Heart left ventricle (tissue), 16 donors: ENCODE data around the gene TXNL4A. TPM values are rescaled to one million over a fixed set of nuclear protein-coding genes. Genes with fewer than 3 reads are reported as not detected.

Experiments
- ATAC-seq, 4 donors: fragments of 200-7000 bp; cut with Tn5 transposase; one replicate each; pipeline ENCODE4 v1.9.1; 2020 to 2022; ENCODE audit warnings: moderate library complexity in 4 of 4, mild to moderate bottlenecking in 3 of 4, moderate number of reproducible peaks in 1 of 4
- DNase-seq, 5 donors: peaks; one replicate each; pipeline ENCODE4 v3.0.0-alpha.2; 2020
- H3K27ac ChIP-seq, 12 donors: fragments of 200-600 bp; sonication (generic) in 4 of 12; one replicate each; pipeline versions ENCODE4 v1.5.0 to v1.8.0; 2016 to 2022; ENCODE audit warnings: mild to moderate bottlenecking in 2 of 12
- H3K27me3 ChIP-seq, 9 donors: fragments of 200-600 bp; sonication (generic) in 2 of 9; one replicate each; pipeline versions ENCODE4 v1.5.1 to v1.8.0; 2016 to 2022; ENCODE audit warnings: mild to moderate bottlenecking in 3 of 9
- H3K36me3 ChIP-seq, 9 donors: fragments of 200-600 bp; sonication (generic) in 2 of 9; one replicate each; pipeline versions ENCODE4 v1.5.0 to v1.8.0; 2018 to 2022; ENCODE audit warnings: mild to moderate bottlenecking in 2 of 9
- H3K4me1 ChIP-seq, 12 donors: fragments of 200-600 bp; sonication (generic) in 4 of 12; one replicate each; pipeline versions ENCODE4 v1.5.0 to v1.8.0; 2016 to 2022; ENCODE audit warnings: mild to moderate bottlenecking in 3 of 12
- H3K4me3 ChIP-seq, 12 donors: fragments of 200-600 bp; sonication (generic) in 4 of 12; one replicate each; pipeline versions ENCODE4 v1.5.0 to v1.8.0; 2017 to 2022; ENCODE audit warnings: mild to moderate bottlenecking in 9 of 12, moderate library complexity in 4 of 12
- H3K9me3 ChIP-seq, 12 donors: fragments of 200-600 bp; sonication (generic) in 4 of 12; one replicate each; pipeline versions ENCODE4 v1.5.0 to v1.8.0; 2016 to 2022; ENCODE audit warnings: mild to moderate bottlenecking in 1 of 12
- CTCF ChIP-seq, 12 donors: fragments of 200-600 bp; sonication (generic) in 4 of 12; IDR thresholded peaks; one replicate each; pipeline versions ENCODE4 v1.5.0 to v1.8.0; 2018 to 2022; ENCODE audit warnings: antibody characterized with exemption in 12 of 12, mild to moderate bottlenecking in 5 of 12
- POLR2A ChIP-seq, 2 donors: fragments of 450-650 bp; IDR thresholded peaks; one replicate each; pipeline ENCODE4 v1.6.1; 2017; ENCODE audit warnings: antibody characterized with exemption in 2 of 2, mild to moderate bottlenecking in 2 of 2, moderate library complexity in 2 of 2
- WGBS, 4 donors: extraction: QIAGEN DNeasy Blood & Tissue Kit in 2 of 4; methylation state at CpG; one replicate each; pipeline versions ENCODE4 v1.1.5 to v1.1.7; 2013 to 2018; 5-methylcytosine and 5-hydroxymethylcytosine counted together
- intact Hi-C, 10 donors: fragments of 100-400 bp; cut with DNase I; formaldehyde crosslinking; loops; one replicate each; pipeline versions ENCODE4 v1.11.1 to v1.14.2; 2022
- polyA plus RNA-seq, 2 donors: library from polyadenylated mRNA; stranded (reverse); fragments of 200-250 nt; gene quantifications; one replicate each; pipeline ENCODE4 v1.2.3, GENCODE V29; 2013
- total RNA-seq, 9 donors: library from RNA; depleted of rRNA in 2 of 9; stranded (reverse); fragments of >200 nt in 2 of 9; fragmentation: NEBNext Ultra II Directional in 3 of 9; extraction: Animal tissue kit (Norgen Biotek cat#: 25700) in 3 of 9; gene quantifications; one replicate each; pipeline versions ENCODE4 v1.1.0 to v1.2.4, GENCODE V29; 2016 to 2023
- donor health status: ischemic (EF 13 %, LVEDD 7.1; RV severe dilation, severe dysfunction).
- donor health status: healthy with polysubstance abuse.
- donor health status: DM: no; HTN: yes; CAD: no.
- donor health status: DM: no; HTN: no; CAD: no.
- donor health status: ischemic (EF 25% LVEDD 6.9; RV normal size, moderate dysfunction).
- donor health status: ischemic (EF 25% LVEDD 5.7; RV mildly dilated, moderate dysfunction).
- donor health status: healthy.
- donor health status: DM: yes; HTN: yes; CAD: no.
- donor health status: ischemic (EF 35%, LVEDD 5.7; RV mildly dilated, moderate dysfunction).
- donor health status: nonischemic (EF 11% LVEDD 7.7; RV severe dilation, severe dysfunction).
- donor health status: DM: yes; HTN: yes; CAD: no.
- donor health status: PGD.
- donor health status: ischemic (EF 29% LVEDD 5.4; RV normal size, mild dysfunction).
- donor health status: nonischemic (EF 23%, LVEDD 6.1; RV moderate dilation, normal function).

Gene TXNL4A
- total and polyA plus RNA-seq, 11 donors, result 35.2 to 139 (median 92.0) TPM

- Histone ChIP-seq H3K27me3 (no peaks in the 10 kb centered on the region), H3K4me1 (peaks cover 0 to 60% (median 39%) of the 10 kb centered on the region in 12 donors), H3K4me3 (peak overlapping the region; percentile 82 to 98 (median 90)), H3K9me3 (no peaks in the 10 kb centered on the region), H3K36me3 (peaks cover 0 to 17% (median 5%) of the 10 kb centered on the region in 9 donors), H3K27ac (peak overlapping the region; percentile 73 to 94 (median 86))
- ATAC-seq (peak in 3 of 4 donors; percentile 14 to 36 (median 16)), DNase-seq (peak in 2 of 5 donors; percentile 57 to 62)
- WGBS, 4 donors, result 3 to 9% (median 5%) methylated on average over 18 to 81 of the region's 81 CpGs
- intact Hi-C loops, result loop anchor here in 5 of 10 donors (1.0 to 10.0 kb wide), 8 partner anchors 36 to 266 kb away; partner anchors contain the start of genes RBFA (in 4 of the 5), TXNL4A (in 2 of the 5) and ADNP2 (in 1 of the 5)
- no peak for TF ChIP-seq CTCF (IDR thresholded peaks at IDR 0.05)
- no peak for TF ChIP-seq POLR2A (IDR thresholded peaks at IDR 0.05)
Measured at GRCh38 chr18:79950515-79951341, 37.6 kb downstream of the TXNL4A start.

- TF ChIP-seq POLR2A (IDR thresholded peaks at IDR 0.05) (no peak), CTCF (IDR thresholded peaks at IDR 0.05) (no peak)
- Histone ChIP-seq H3K27me3 (no peaks in the 10 kb centered on the region), H3K4me1 (peaks cover 0 to 67% (median 48%) of the 10 kb centered on the region in 12 donors), H3K4me3 (peak overlapping the region; percentile 82 to 98 (median 90)), H3K9me3 (no peaks in the 10 kb centered on the region), H3K36me3 (peaks cover 0 to 18% (median 5%) of the 10 kb centered on the region in 9 donors), H3K27ac (peak overlapping the region in 11 of 12 donors; percentile 79 to 94 (median 86))
- WGBS, 4 donors, result 42 to 58% (median 54%) methylated on average over 12 of the region's 12 CpGs
- DNase-seq, result peak in 4 of 5 donors; percentile 61 to 80 (median 72)
- peak in 2 of 4 donors; percentile 43 to 77 for ATAC-seq
- intact Hi-C loops, result loop anchor here in 5 of 10 donors (2.0 to 10.0 kb wide), 10 partner anchors 37 to 555 kb away; partner anchors contain the start of genes RBFA (in 3 of the 5), TXNL4A (in 3 of the 5), ADNP2 (in 1 of the 5) and NFATC1 (in 1 of the 5)
Measured at GRCh38 chr18:79949697-79950487, 38.5 kb downstream of the TXNL4A start.

GRCh38 chr18:79948719-79949411, 39.5 kb downstream of the TXNL4A start:
- intact Hi-C loops, result loop anchor here in 3 of 10 donors (2.0 to 10.0 kb wide), 3 partner anchors 40 to 554 kb away; partner anchors contain the start of genes NFATC1 (in 1 of the 3) and TXNL4A (in 1 of the 3)
- DNase-seq (peak in 1 of 5 donors; percentile 46), ATAC-seq (no peak)
- no peaks in the 10 kb centered on the region for H3K27me3 ChIP-seq
- peaks cover 0 to 18% (median 5%) of the 10 kb centered on the region in 9 donors for H3K36me3 ChIP-seq
- H3K27ac ChIP-seq, result peak overlapping the region in 8 of 12 donors; percentile 53 to 94 (median 82)
- WGBS, 4 donors, result 90 to 94% (median 91%) methylated on average over 22 to 23 of the region's 23 CpGs
- H3K9me3 ChIP-seq, result no peaks in the 10 kb centered on the region
- peaks cover 0 to 74% (median 54%) of the 10 kb centered on the region in 12 donors for H3K4me1 ChIP-seq
- TF ChIP-seq POLR2A (IDR thresholded peaks at IDR 0.05), result no peak
- TF ChIP-seq CTCF (IDR thresholded peaks at IDR 0.05), result no peak
- H3K4me3 ChIP-seq, result peak overlapping the region in 7 of 12 donors; percentile 82 to 98 (median 89)
